NCI-H1417 (cell line): ENCODE results near the gene ULK1.
A peak's percentile ranks its signal among the peaks of the same experiment; 100 is the strongest.

ENCODE experiments used
- DNase-seq, 3 experiments: peaks; one replicate each; lab custom pipeline; 2025; lab: John Stamatoyannopoulos, UW

The ULK1 gene

GRCh38 chr12:131920157-131920508, 25.7 kb downstream of the ULK1 start:
- no peak for DNase-seq

GRCh38 chr12:131920902-131921840, 26.7 kb downstream of the ULK1 start:
- no peak for DNase-seq

GRCh38 chr12:131921866-131922769, 27.7 kb downstream of the ULK1 start:
- no peak for DNase-seq

GRCh38 chr12:131922772-131923171, 28.4 kb downstream of the ULK1 start:
- no peak for DNase-seq

- DNase-seq = peak in 1 of 3 experiments; percentile 38
Measured at GRCh38 chr12:131923260-131923659, 28.8 kb downstream of the ULK1 start.

- no peak for DNase-seq
Measured at GRCh38 chr12:131927110-131928079, 33.0 kb downstream of the ULK1 start.

GRCh38 chr12:131928080-131928710, 33.8 kb downstream of the ULK1 start:
- DNase-seq = no peak

- peak; percentile 95 to 97 (median 96) for DNase-seq
Measured at GRCh38 chr12:131928711-131929580, 34.5 kb downstream of the ULK1 start, which contains the start of gene PUS1. Gene PUS1, plus strand, starts transcription at chr12:131929276. Its CDS starts 447 bp downstream, at chr12:131929723.

GRCh38 chr12:131929581-131930456, 35.4 kb downstream of the ULK1 start:
- peak; percentile 33 to 61 (median 39) for DNase-seq

GRCh38 chr12:131930510-131930909, 36.1 kb downstream of the ULK1 start:
- DNase-seq = no peak

GRCh38 chr12:131933387-131933786, 39.0 kb downstream of the ULK1 start:
- DNase-seq = no peak

GRCh38 chr12:131934535-131934934, 40.1 kb downstream of the ULK1 start:
- no peak for DNase-seq

GRCh38 chr12:131938082-131938481, 43.7 kb downstream of the ULK1 start:
- DNase-seq = no peak

GRCh38 chr12:131939007-131939406, 44.6 kb downstream of the ULK1 start:
- peak in 1 of 3 experiments; percentile 81 for DNase-seq

GRCh38 chr12:131940141-131940547, 45.7 kb downstream of the ULK1 start:
- no peak for DNase-seq

- DNase-seq = no peak
Measured at GRCh38 chr12:131941116-131941986, 46.9 kb downstream of the ULK1 start.

GRCh38 chr12:131941987-131942341, 47.5 kb downstream of the ULK1 start:
- DNase-seq = no peak

GRCh38 chr12:131942671-131943070, 48.2 kb downstream of the ULK1 start:
- DNase-seq = no peak
